Hematopoietic multipotent progenitor cell (in vitro differentiated cells): ENCODE results near the gene CYP1B1. TPM values are rescaled to one million over a fixed set of nuclear protein-coding genes. Genes with fewer than 3 reads are reported as not detected.
"Not testable (repeated sequence)": the region's sequence is repeated elsewhere in the genome, so short reads cannot be mapped to it uniquely, and the experiment has no call there.

Experiments
- DNase-seq, 3 donors: peaks; one replicate each; pipeline ENCODE4 v3.0.0-alpha.2; 2011 to 2015; ENCODE audit warnings: low read depth in 2 of 3, low spot score in 2 of 3
- total RNA-seq: library from RNA; depleted of rRNA; stranded (reverse); fragments of >200 nt; gene quantifications from one replicate; pipeline ENCODE4 v1.2.3, GENCODE V29; 2012

CYP1B1 gene
- total RNA-seq: 2.7 TPM

DNA sequence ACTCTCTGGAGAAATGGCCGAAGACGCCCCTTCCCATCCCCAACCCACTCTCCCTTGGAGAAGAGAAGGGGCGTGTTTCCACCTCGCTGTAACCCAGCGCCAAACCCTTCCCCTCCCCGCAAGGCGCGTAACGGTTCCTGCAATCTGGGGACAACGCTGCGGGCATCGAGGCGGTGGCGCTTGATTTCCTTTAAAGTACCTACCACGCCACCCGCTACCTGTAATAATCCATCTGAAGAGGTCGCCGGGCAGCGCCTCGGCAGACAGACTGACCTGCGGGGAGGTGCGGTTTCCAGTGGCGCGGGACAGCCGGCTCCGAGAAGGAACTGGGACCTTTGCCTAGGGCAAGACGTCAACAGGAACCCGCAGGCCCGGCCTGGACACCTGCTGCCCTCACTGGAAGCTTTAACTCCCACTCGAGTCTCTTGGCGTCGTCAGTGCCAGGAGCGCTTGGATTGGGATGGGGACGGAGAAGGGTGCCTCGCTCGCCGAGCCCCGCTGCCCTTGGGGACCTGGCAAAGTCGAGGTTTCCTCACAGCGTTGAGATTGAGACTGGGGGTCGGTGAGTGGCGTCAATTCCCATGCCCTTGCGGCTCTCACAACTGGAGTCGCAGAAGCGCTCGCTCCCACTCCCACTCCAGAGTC lies at the start of gene CYP1B1:
Gene CYP1B1, minus strand, starts transcription at position 645 of the 645 bp plus-strand sequence. CDS start 763 bp downstream, outside the sequence.
- DNase-seq: no peak

- DNase-seq: no peak
These were observed 49.1 kb upstream of the CYP1B1 start for GRCh38 chr2:38125007-38125406.

DNA sequence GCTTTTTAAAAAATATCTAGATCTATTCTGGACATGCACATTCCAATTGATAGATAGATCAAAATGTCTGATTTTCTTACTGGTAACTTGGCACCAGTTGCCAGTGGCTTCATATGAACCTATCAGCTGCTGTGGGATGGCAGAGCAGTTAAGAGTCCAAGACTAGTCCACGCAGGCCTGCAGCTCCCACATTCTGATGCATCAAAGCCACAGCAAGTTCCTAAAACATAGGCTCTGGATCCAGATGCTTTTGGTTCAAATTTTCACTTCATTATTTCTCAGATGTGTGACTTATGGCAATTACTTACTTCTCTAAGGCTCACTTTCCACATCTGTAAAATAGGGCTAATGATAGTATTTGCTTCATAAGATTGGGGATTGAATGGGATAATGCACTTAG lies 48.0 kb upstream of the CYP1B1 start:
- DNase-seq: no peak

GRCh38 chr2:38122344-38122743 lies 46.4 kb upstream of the CYP1B1 start:
- no peak for DNase-seq

GRCh38 chr2:38121481-38121880 lies 45.5 kb upstream of the CYP1B1 start:
- DNase-seq: no peak

- DNase-seq: no peak
These were observed 44.9 kb upstream of the CYP1B1 start for GRCh38 chr2:38120829-38121228.

DNA sequence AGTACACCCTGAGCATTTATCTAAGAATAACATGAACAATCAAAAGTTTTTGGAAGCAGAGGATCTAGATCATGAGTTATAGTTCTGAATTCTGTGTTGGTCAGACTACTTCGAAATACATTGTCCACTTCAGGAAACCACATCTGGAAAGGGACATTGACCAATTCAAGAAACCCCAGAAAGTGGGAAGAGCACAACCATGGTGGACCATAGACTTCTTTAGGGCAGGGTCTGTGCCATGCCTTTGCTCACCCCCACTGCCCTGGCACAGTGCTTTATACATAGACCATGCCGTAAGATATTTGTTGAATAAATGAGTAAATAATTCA lies 44.3 kb upstream of the CYP1B1 start:
- DNase-seq: no peak

- DNase-seq: no peak
These were observed 40.8 kb upstream of the CYP1B1 start for GRCh38 chr2:38116762-38117161.

DNA sequence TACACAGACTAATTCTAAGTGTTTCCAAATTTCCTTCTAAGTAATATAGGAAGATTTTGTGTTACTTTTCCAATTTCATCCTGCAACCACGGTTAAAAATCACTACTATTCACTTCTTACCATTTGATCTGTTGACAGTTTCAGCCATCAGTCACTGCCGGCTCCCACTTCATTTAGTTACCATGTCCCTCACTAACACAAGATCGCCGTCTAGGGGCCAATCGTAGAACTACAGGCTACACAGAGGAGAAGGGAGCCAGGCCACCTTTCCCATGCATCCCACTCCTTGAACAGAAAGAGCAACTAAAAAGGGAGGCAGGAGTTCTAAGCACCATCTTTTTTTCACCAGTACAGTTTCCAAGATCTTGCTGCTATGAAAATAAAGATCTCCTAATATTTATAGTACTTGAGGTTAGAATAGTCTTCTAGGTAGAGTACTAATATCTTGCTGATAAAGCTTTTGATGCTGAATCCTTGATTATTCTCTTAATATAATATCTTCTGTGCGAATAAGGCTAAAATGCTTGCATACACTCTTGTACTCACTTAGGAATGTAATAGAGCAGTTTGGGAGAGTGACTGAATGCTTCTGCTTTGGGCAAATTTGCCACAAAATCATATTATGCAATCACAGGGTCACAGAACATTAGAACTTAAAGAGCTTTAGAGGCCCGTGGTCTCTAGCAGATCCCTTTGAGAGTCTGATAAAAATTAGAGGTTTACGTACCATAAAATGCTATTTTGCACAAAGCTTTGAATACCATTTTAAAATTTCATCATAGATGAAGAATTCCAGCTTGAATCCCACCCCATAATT lies 39.5 kb upstream of the CYP1B1 start:
- peak; percentile 17 to 74 (median 52) for DNase-seq

- DNase-seq: no peak
These were observed 38.2 kb upstream of the CYP1B1 start for GRCh38 chr2:38113981-38114708.

- no peak for DNase-seq
These were observed 37.1 kb upstream of the CYP1B1 start for GRCh38 chr2:38113051-38113450.

- not testable (repeated sequence) for DNase-seq
These were observed 35.4 kb upstream of the CYP1B1 start for GRCh38 chr2:38111350-38111749.

GRCh38 chr2:38109732-38110181 lies 33.8 kb upstream of the CYP1B1 start:
- DNase-seq: no peak

DNA sequence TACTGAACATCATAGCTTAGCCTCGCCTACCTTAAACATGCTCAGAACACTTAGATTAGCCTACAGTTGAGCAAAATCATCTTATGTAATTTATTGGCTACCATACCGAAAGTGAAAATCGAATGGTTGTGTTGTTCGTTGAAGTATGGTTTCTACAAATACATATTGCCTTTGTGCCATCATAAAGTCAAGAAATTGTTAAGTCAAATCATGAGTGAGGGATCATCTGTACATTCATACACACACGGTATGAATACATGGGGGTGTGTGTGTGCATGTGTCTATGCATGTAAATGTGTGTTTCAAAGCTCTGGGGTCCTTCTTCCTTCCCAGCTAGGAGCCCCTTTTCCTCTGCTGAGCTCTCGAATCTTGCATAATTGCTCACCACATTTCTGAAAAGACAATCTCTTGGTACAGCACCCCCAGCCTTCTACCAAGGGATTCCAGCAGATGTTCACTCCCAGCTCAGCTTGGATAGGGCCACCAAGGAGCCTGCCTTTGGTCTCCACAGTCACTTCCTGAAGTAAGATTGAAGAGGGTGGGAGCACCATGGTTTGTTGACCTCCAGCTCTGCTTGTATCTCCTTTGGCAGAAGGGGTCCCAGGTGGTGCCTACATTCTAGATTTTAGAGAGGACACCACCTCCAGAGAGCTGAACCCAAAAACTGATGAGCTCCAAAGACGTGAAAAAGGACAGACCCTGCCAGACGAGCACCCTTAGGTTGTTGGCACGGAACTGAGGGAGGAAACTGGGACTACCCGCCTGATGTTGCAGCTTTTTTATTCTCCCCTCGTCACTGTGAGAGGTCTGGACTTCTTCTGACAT lies 33.2 kb upstream of the CYP1B1 start:
- no peak for DNase-seq

DNA sequence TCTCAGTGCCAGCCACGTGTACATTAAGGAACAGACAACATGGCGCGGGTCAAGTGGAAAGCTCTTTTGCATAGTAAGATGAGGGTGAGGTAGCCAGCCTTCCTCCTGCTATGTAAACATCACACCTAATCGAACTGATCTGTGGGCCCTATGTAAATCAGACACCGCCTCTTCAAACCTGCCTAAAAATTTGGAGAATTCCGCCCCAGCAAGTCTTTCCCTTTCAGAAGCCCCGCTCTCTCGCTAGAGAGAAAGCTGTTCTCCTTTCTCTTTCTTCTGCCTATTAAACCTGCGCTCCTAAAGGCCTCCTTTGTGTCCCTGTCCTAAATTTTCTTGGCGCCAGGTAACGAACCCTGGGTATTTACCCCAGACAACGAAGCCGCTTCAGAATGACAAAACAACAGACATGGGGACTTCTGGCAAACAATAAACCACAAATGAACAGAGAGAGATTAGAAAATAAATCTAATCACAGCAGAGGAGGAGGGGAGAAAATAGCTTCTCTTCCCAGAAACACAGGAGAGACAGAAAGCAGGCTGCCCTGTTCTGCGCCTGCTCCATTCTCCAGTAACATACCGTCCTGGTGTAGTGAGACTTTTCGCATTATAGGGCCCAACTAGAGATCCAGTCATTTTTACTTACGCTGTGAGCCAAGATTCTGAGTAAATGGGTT lies 31.9 kb upstream of the CYP1B1 start:
- no peak for DNase-seq

DNA sequence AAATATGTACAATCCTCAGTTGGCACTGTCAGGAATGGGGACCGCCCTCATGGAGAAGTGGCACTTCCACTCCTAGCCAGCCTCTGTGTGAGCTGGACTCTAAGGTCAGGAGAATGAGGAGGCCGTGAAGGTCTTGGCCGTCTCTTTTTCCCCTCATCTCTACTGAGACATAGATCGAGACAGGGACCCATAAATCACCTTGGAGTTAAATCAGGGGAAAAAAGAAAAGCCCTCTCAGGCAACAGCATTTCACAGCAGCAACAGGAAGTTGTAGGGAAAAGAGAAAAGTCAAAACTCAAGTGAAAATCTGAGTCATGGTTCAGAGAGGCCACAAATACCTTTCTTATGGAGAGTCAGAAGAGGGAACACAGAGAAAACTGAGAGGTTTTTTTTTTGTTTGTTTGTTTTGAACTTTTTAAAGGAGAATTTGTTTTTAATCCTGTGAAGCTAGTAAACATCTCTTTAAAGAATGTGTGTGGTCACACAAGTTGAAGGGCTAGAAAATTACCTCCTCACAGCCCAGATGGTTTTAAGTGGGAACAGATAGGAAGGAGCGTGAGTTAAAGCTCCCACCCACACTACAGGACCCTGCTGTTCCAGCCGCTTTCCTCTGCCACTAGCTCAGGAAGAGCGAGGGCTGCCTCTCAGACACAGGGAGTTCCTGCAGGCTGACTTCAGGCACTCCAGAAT lies 30.6 kb upstream of the CYP1B1 start:
- DNase-seq: no peak

DNA sequence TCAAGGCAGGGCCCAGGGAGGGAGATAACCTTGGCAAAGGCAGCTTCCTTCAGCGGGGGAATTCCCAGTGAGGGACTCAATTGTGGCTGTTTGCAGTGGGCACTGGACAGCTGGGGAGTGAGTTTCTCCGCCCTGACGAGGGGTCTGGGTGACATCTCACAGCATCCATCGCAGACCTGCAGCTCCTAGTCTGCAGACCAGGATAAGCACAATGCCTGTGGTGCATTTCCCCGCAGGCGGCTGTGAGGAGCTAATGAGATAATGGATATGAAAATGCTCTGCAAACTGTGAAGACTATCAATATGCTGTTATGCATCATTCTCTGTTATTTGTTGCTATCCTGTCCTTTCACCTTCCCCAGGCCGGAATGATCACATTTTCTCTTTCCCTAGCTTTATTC lies 30.0 kb upstream of the CYP1B1 start:
- no peak for DNase-seq

DNA sequence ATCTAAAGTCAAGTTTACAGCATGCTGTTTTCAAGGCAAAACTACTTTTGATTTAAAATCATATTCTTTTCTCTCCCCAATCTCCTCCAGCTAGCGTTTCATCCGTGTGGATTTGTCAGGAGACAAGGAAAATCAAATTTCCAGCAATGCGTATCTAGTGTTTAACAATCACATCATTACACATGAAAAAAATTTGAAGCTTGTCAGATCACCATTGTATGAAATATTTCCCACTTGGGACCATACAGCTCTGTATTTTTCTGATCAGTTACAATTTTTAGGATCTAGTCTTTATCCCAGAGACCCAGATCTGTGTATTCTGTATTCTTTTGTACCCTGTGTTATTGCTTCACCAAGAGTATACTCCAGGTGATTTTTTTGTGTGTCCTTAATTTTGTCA lies 28.6 kb upstream of the CYP1B1 start:
- no peak for DNase-seq

- no peak for DNase-seq
These were observed 24.4 kb upstream of the CYP1B1 start for GRCh38 chr2:38100328-38100727.
